ENCODE data around the gene GALNT8. TPM values are rescaled to one million over a fixed set of nuclear protein-coding genes. Genes with fewer than 3 reads are reported as not detected.

GALNT8 gene
- polyA plus RNA-seq, 1 experiment = not detected

DNA sequence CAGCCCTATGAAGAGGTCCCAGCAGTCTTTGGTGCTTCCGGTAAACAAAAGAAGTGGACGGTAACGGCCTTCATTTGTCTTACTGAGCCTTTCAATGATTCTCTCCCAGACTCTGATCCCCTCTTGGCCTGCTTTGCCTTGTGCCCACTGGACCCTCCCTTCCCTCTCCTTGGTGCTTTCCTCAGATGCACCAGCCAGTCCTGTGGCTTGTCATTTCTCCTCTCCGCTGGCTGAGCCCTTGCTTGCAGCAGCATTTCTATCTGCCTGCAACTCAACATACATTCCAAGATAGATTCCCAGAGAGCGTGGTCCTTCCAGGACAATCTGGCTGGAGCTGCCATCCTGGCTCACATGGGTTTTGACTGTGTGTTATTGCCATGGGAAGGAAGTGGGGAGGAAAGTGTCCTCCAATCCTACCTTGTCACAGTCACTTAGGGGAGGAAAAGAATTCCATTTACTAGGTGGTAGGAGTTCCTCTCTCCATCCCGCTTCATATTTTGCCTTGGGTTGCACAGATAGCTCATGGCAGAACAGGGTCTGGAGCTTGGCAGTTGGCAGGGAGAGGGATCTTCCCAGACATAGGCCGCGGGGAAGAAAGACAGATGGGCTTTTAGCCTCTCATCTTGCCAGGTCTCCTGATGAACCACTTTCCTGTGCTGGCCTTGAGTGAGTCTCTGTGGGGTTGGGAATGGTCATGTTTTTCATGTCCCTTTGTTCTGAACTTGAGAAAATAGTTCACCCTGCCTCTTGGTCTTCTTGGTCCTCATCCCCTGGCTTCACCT, 96.7 kb downstream of the GALNT8 start:
- Histone ChIP-seq H3K27ac (ENCODE audit: low read depth, low read length) (no peak overlapping the region), H3K9me3 (ENCODE audit: control insufficient read depth, insufficient read depth, low read length) (no peaks in the 10 kb centered on the region), H3K4me3 (ENCODE audit: low read depth, low read length) (no peak overlapping the region), H3K27me3 (ENCODE audit: control insufficient read depth, insufficient read depth, low read length) (no peaks in the 10 kb centered on the region)
- DNase-seq (ENCODE audit: low read depth, low spot score) = no peak
- ChIA-PET CTCF (no interaction called here), POLR2A (no interaction called here)
- TF ChIP-seq, protein P1, sequence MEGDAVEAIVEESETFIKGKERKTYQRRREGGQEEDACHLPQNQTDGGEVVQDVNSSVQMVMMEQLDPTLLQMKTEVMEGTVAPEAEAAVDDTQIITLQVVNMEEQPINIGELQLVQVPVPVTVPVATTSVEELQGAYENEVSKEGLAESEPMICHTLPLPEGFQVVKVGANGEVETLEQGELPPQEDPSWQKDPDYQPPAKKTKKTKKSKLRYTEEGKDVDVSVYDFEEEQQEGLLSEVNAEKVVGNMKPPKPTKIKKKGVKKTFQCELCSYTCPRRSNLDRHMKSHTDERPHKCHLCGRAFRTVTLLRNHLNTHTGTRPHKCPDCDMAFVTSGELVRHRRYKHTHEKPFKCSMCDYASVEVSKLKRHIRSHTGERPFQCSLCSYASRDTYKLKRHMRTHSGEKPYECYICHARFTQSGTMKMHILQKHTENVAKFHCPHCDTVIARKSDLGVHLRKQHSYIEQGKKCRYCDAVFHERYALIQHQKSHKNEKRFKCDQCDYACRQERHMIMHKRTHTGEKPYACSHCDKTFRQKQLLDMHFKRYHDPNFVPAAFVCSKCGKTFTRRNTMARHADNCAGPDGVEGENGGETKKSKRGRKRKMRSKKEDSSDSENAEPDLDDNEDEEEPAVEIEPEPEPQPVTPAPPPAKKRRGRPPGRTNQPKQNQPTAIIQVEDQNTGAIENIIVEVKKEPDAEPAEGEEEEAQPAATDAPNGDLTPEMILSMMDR (IDR thresholded peaks at IDR 0.05; ENCODE audit: low read depth, low read length) = no peak

DNA sequence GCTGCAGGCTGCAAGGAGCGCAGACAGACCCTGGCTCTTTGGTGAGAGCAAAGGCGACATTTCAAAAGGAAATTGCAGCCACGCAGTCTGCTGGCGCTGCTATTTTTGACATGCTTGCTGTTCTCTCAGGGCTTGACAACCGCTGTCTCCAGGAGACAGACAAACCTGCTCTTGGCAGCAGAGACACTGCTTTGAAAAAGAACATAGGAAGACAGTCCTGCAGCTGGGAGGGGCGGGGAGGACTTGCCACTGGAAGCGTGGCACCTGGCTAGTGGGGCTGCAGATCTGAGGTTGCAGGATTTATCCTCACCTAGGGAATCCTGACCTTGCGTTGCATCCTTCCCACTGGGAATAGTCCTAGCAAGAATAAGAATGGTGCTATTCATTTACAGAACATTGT, 97.7 kb downstream of the GALNT8 start:
- CTCF ChIA-PET = no interaction called here

DNA sequence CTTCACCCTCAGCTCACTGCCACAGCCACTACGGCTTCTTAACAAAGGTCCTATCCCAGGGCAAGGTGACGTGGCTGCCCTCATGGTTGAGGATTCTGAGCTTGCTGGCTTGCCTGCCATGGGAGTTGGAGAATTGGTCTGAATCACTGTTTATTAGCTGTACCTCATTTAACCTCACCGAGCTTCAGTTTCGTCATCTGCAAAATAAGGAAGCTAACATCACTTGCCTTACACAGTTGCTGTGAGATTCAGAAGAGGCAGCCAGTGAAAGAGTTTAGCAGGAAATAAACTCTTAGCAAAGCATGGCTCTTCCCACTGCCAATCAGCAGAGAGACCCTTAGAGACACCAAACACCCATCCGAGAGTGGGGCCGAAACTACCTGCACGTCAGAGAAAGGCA, 99.5 kb downstream of the GALNT8 start:
- no peak for DNase-seq (ENCODE audit: low read depth, low spot score)
- Histone ChIP-seq H3K9me3 (ENCODE audit: control insufficient read depth, insufficient read depth, low read length) (no peaks in the 10 kb centered on the region), H3K4me3 (ENCODE audit: low read depth, low read length) (no peak overlapping the region), H3K27ac (ENCODE audit: low read depth, low read length) (no peak overlapping the region), H3K27me3 (ENCODE audit: control insufficient read depth, insufficient read depth, low read length) (no peaks in the 10 kb centered on the region)
- ChIA-PET POLR2A (no interaction called here), CTCF (interaction anchor here (0.6 kb wide), 1 partner anchor 26 kb away, joined by 6 read pairs; no protein-coding TSS in a partner anchor)
- TF ChIP-seq, protein P1 (IDR thresholded peaks at IDR 0.05; ENCODE audit: low read depth, low read length) = no peak

More for the DNA sequence above, 97.7 kb downstream of the GALNT8 start:
- Histone ChIP-seq H3K27ac (ENCODE audit: low read depth, low read length) (no peak overlapping the region), H3K9me3 (ENCODE audit: control insufficient read depth, insufficient read depth, low read length) (no peaks in the 10 kb centered on the region), H3K27me3 (ENCODE audit: control insufficient read depth, insufficient read depth, low read length) (no peaks in the 10 kb centered on the region), H3K4me3 (ENCODE audit: low read depth, low read length) (no peak overlapping the region)
- DNase-seq (ENCODE audit: low read depth, low spot score) = no peak
- TF ChIP-seq, protein P1 (IDR thresholded peaks at IDR 0.05; ENCODE audit: low read depth, low read length) = no peak
- POLR2A ChIA-PET = no interaction called here

DNA sequence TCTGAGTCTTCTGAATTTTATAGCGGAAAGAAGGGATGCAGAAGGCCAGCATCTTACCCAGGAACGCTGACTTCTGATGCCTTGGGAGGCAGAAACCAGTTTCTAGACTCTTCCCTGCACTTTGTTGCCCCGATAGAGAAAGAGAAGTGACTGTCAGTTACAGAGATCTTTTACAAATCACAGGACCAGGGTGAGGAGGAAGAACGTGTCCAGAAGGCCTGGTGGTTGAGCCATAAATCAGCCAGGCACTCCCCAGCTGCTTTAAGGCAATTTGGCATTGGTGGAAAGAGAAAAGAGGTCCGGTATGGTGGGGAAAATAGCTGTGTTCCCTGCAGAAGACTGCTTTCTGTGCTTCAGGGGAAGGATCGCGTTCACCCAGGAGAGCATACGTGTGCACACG, 100.8 kb downstream of the GALNT8 start:
- ChIA-PET POLR2A (no interaction called here), CTCF (no interaction called here)
- DNase-seq (ENCODE audit: low read depth, low spot score) = no peak
- TF ChIP-seq, protein P1 (IDR thresholded peaks at IDR 0.05; ENCODE audit: low read depth, low read length) = no peak
- H3K4me3 ChIP-seq (ENCODE audit: low read depth, low read length) = no peak overlapping the region
- H3K27me3 ChIP-seq (ENCODE audit: control insufficient read depth, insufficient read depth, low read length) = no peaks in the 10 kb centered on the region
- H3K9me3 ChIP-seq (ENCODE audit: control insufficient read depth, insufficient read depth, low read length) = no peaks in the 10 kb centered on the region
- no peak overlapping the region for H3K27ac ChIP-seq (ENCODE audit: low read depth, low read length)

Other genes starting within 250 kb of the GALNT8 start
- gene RAD51AP1, start 181.5 kb upstream of the GALNT8 start, polyA plus RNA-seq (2011; rRNA removed) = 4.3 and 8.2 TPM in 2 replicates
- gene DYRK4, start 158.2 kb upstream of the GALNT8 start, polyA plus RNA-seq (2011; rRNA removed) = 71.9 and 79.2 TPM in 2 replicates
- 0.29 and 0.73 TPM in 2 replicates for gene AKAP3, start 71.3 kb upstream of the GALNT8 start, polyA plus RNA-seq (2011; rRNA removed)
- 81.5 and 83.1 TPM in 2 replicates for gene NDUFA9, start 71.3 kb upstream of the GALNT8 start, polyA plus RNA-seq (2011; rRNA removed)
- gene KCNA1, start 189.5 kb downstream of the GALNT8 start, polyA plus RNA-seq (2011; rRNA removed) = not detected in 2 replicates